Right lobe of liver (tissue), 6 donors: ENCODE data around the gene CAPN13. TPM values are rescaled to one million over a fixed set of nuclear protein-coding genes. Genes with fewer than 3 reads are reported as not detected.

ENCODE experiments used
- ATAC-seq, 4 donors: fragments of 200-7000 bp; cut with Tn5 transposase; one replicate each; pipeline ENCODE4 v1.9.1; 2020; ENCODE audit warnings: mild to moderate bottlenecking in 4 of 4, moderate library complexity in 4 of 4
- DNase-seq, 3 donors: peaks; one replicate each; pipeline ENCODE4 v3.0.0-alpha.2; 2020
- H3K27ac ChIP-seq, 3 donors: fragments of 200-600 bp; one replicate each; pipeline ENCODE4 v1.8.0; 2022
- H3K27me3 ChIP-seq, 2 donors: fragments of 200-600 bp; one replicate each; pipeline ENCODE4 v1.8.0; 2022
- H3K36me3 ChIP-seq, 4 donors: fragments of 200-600 bp; sonication (generic) in 1 of 4; one replicate each; pipeline versions ENCODE4 v1.5.1 to v1.8.0; 2017 to 2022; ENCODE audit warnings: control low read depth in 1 of 4
- H3K4me1 ChIP-seq, 4 donors: fragments of 200-600 bp; sonication (generic) in 1 of 4; one replicate each; pipeline versions ENCODE4 v1.5.1 to v1.8.0; 2017 to 2022; ENCODE audit warnings: control low read depth in 1 of 4
- H3K4me3 ChIP-seq, 3 donors: fragments of 200-600 bp; one replicate each; pipeline ENCODE4 v1.8.0; 2022
- H3K9me3 ChIP-seq, 4 donors: fragments of 200-600 bp; sonication (generic) in 1 of 4; one replicate each; pipeline versions ENCODE4 v1.5.1 to v1.8.0; 2017 to 2022; ENCODE audit warnings: control low read depth in 1 of 4
- POLR2A ChIP-seq: fragments of 450-650 bp; IDR thresholded peaks from one replicate; pipeline ENCODE4 v1.6.1; 2017; ENCODE audit warnings: antibody characterized with exemption, mild to moderate bottlenecking
- WGBS: methylation state at CpG from one replicate; pipeline ENCODE4 v1.1.6; 2018; ENCODE audit warnings: low coverage, low lambda C conversion rate; ENCODE audit not compliant: insufficient coverage; ENCODE audit errors: missing lambda C conversion rate; 5-methylcytosine and 5-hydroxymethylcytosine counted together
- intact Hi-C, 2 donors: fragments of 100-400 bp; cut with DNase I; formaldehyde crosslinking; loops; one replicate each; pipeline versions ENCODE4 v1.11.2 to v1.14.1; 2022
- total RNA-seq, 6 experiments: library from RNA; depleted of rRNA in 2 of 6; stranded (reverse); fragments of >200 nt in 2 of 6; fragmentation: NEBNext Ultra II Directional in 3 of 6; extraction: Animal tissue kit (Norgen Biotek cat#: 25700) in 3 of 6; gene quantifications; one replicate each; pipeline versions ENCODE4 v1.1.0 to v1.2.4, GENCODE V29; 2016 to 2023
- TF ChIP-seq, protein P1 (sequence below), 4 donors: fragments of 200-600 bp in 3 of 4; fragments of 450-650 bp in 1 of 4; IDR thresholded peaks; one replicate each; pipeline versions ENCODE4 v1.5.1 to v1.8.0; 2016 to 2022; ENCODE audit warnings: antibody characterized with exemption in 4 of 4, mild to moderate bottlenecking in 2 of 4
- donor health status: DM: no; HTN: yes; CAD: no.
- donor health status: DM: no; HTN: no; CAD: no.
- donor health status: DM: no; HTN: no; CAD: no.
- donor health status: DM: no; HTN: yes; CAD: no.
- donor health status: DM: no; HTN: yes; CAD: no.

The CAPN13 gene
- total RNA-seq, 6 experiments from 2014 or later, result 0.09 to 3.8 (median 1.00) TPM; not detected in 2

DNA sequence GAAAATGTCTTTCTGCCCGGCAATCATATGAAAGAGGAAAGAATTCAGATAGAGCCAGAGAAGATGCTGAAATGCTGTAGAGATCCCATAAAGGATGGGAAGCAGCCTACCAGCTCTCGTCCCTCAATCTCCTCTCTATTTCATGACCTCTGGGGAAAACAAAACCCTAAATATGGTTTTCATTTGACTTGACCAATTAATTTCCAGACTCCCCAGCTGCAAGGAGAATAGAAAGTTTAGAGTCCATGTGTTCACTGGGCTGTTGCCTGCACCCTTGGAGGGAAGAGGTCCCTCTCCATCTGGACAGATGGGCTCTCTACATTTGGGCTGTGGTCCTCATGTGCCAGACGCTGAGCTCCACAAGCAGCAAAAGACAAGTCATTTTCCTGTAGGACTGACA, 40.6 kb downstream of the CAPN13 start:
- H3K4me1 ChIP-seq, result no peaks in the 10 kb centered on the region
- 66% methylated on average over 3 of the region's 3 CpGs for WGBS
- TF ChIP-seq POLR2A, result no peak
- TF ChIP-seq, protein P1, sequence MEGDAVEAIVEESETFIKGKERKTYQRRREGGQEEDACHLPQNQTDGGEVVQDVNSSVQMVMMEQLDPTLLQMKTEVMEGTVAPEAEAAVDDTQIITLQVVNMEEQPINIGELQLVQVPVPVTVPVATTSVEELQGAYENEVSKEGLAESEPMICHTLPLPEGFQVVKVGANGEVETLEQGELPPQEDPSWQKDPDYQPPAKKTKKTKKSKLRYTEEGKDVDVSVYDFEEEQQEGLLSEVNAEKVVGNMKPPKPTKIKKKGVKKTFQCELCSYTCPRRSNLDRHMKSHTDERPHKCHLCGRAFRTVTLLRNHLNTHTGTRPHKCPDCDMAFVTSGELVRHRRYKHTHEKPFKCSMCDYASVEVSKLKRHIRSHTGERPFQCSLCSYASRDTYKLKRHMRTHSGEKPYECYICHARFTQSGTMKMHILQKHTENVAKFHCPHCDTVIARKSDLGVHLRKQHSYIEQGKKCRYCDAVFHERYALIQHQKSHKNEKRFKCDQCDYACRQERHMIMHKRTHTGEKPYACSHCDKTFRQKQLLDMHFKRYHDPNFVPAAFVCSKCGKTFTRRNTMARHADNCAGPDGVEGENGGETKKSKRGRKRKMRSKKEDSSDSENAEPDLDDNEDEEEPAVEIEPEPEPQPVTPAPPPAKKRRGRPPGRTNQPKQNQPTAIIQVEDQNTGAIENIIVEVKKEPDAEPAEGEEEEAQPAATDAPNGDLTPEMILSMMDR (IDR thresholded peaks at IDR 0.05), result no peak
- H3K27ac ChIP-seq, result no peak overlapping the region
- DNase-seq (no peak), ATAC-seq (no peak)
- H3K4me3 ChIP-seq, result no peak overlapping the region
- no peaks in the 10 kb centered on the region for H3K27me3 ChIP-seq
- H3K36me3 ChIP-seq, result no peaks in the 10 kb centered on the region
- intact Hi-C loops, result no loop called here
- H3K9me3 ChIP-seq, result no peaks in the 10 kb centered on the region

DNA sequence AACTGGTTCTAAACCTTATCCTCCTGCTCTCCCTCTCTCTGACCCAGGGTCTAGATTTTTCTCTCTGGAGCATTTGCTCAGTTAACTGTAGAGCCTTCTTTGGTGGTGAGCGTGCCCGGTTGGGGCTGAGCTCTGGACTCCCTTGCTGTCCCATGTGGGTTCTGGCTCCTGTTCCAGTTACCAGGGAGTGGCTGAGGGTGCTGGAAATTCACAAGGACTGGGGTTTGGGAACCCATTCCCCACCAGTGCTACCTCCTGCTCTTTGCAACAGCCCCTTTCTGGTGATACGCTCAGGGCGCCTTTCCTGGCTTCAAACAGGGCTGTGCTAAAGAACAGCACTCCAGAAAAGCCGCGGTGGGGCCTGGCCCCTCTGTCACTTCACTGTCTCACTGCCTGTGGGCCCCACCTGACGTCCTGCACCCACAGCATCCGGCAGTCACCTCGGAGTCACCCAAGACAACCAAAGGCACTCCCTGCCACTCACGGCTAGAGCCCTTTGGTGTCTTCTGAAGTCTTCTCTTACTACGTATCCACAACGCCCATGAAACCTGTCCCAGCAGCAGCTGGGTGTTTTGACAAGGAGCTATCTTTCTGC, 41.3 kb downstream of the CAPN13 start:
- Histone ChIP-seq H3K27ac (no peak overlapping the region), H3K36me3 (no peaks in the 10 kb centered on the region), H3K27me3 (no peaks in the 10 kb centered on the region), H3K9me3 (no peaks in the 10 kb centered on the region), H3K4me3 (no peak overlapping the region), H3K4me1 (no peaks in the 10 kb centered on the region)
- TF ChIP-seq, protein P1 (IDR thresholded peaks at IDR 0.05), result no peak
- TF ChIP-seq POLR2A, result no peak
- no peak for ATAC-seq
- 90% methylated on average over 2 of the region's 12 CpGs for WGBS
- intact Hi-C loops, result no loop called here
- DNase-seq, result no peak

- no peak for TF ChIP-seq POLR2A
- TF ChIP-seq, protein P1 (IDR thresholded peaks at IDR 0.05), result no peak
- 89% methylated on average over 4 of the region's 4 CpGs for WGBS
Observed at GRCh38 chr2:30765191-30765590, 42.1 kb downstream of the CAPN13 start.

GRCh38 chr2:30764021-30764800, 43.0 kb downstream of the CAPN13 start:
- no peaks in the 10 kb centered on the region for H3K27me3 ChIP-seq
- no peaks in the 10 kb centered on the region for H3K9me3 ChIP-seq
- no peaks in the 10 kb centered on the region for H3K36me3 ChIP-seq
- intact Hi-C loops, result no loop called here
- no peaks in the 10 kb centered on the region for H3K4me1 ChIP-seq
- ATAC-seq, result no peak
- 88% methylated on average over 4 of the region's 12 CpGs for WGBS
- no peak for DNase-seq
- TF ChIP-seq, protein P1 (IDR thresholded peaks at IDR 0.05), result no peak
- TF ChIP-seq POLR2A, result no peak
- no peak overlapping the region for H3K27ac ChIP-seq
- no peak overlapping the region for H3K4me3 ChIP-seq

More at GRCh38 chr2:30765191-30765590, 42.1 kb downstream of the CAPN13 start:
- Histone ChIP-seq H3K27me3 (no peaks in the 10 kb centered on the region), H3K27ac (no peak overlapping the region), H3K4me3 (no peak overlapping the region), H3K4me1 (no peaks in the 10 kb centered on the region), H3K36me3 (no peaks in the 10 kb centered on the region), H3K9me3 (no peaks in the 10 kb centered on the region)
- ATAC-seq (no peak), DNase-seq (no peak)
- intact Hi-C loops, result no loop called here
